Activated CD4-positive, alpha-beta T cell treated with anti-CD3 and anti-CD28 coated beads, Interleukin-10, Interleukin-2, amounts not matched to agents 100 ng/mL and 50 ng/mL, durations not matched to agents 16 hours and 8 hours (primary cell): Measurements from ENCODE around the gene PTPRN2.

Experiments used
- DNase-seq: peaks from one replicate; pipeline ENCODE4 v3.0.0-alpha.2; 2020

PTPRN2 gene

DNA sequence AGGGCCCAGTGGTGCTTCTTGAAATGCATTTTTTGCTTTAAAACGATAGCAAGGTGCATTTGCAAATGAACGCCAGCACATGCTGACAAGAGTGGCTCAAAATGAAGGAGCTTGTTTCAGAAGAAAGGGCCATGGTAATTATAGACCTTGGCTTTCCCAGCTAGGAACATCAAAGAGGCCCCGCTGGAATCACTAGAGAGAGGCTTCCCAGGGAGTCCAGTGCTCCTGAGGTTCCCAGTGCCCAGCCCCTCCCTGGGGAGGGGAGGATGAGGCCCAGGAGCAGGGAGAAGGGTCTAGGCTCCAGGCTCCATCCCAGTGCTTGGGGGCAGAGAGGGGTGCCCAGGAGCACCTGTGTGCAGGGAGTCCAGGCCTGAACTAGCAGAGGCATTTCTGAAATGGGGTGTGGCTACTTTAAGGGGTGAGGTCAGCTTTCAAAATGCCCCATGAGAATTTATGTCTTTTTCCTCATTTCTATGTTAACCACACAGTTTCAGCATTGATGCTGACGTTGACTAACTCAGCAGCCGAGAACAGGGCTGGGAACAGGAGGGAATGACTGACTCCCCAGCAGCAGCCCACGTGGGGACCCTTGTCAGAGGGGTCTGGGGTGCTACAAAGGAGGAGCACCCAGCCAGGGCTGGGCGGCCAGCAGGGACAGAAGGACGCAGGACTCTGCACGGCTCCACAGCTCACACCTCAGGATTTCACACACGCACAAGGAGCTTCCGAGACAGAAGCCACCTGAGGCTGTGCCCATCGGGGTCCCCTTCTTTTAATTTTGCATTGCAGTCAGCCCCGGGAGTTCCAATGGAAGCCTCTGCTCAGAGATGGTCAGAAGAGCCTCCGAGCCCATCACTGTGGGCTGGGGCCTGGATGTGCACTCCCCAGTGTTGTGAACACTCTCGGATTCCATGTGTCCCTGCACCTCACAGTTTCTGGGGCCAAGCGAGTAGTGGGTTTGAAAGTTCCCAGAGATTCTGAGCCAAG lies 570.2 kb downstream of the PTPRN2 start:
- no peak for DNase-seq

DNA sequence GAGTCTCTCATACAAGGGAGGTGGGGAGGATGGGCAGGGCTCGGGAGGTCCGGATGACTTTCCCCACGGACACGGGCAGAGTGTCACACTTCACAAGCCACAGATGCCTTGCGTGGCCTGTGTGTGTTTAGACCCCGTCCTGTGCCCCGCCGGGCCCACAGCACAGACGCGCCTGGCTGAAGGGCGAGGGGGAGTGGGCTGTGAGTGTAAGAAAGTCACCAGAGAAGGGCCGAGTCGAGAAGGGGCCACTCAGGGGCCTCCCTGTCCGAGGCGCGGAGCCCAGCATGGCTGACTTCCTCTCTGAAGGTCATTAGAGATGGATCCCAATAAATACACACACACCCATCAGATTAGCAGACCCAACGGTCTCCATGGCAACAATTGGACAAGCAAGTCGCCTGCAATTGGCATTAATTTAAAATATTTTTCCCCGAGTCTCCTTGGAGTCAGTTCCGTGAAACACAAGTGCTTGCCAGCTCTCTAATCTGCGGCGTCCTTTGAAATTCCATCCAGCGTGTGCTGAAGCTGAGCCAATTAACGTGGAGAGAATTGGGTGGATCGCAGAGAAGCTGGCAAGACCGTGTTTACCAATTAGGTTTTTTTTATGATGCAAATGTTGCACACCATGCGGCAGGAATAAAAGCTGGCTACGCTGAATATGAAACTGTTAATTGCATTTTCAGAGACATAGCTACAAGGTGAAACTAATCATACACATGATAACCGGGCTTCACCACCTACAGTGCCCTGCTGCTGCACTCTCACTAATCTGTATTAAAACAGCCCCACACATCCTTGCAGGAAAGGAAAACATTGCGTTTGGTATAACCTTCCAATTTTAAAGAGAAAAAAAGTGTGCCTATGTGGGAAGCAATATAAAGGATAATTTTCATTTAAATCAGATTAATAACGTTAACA lies 571.2 kb downstream of the PTPRN2 start:
- no peak for DNase-seq

DNA sequence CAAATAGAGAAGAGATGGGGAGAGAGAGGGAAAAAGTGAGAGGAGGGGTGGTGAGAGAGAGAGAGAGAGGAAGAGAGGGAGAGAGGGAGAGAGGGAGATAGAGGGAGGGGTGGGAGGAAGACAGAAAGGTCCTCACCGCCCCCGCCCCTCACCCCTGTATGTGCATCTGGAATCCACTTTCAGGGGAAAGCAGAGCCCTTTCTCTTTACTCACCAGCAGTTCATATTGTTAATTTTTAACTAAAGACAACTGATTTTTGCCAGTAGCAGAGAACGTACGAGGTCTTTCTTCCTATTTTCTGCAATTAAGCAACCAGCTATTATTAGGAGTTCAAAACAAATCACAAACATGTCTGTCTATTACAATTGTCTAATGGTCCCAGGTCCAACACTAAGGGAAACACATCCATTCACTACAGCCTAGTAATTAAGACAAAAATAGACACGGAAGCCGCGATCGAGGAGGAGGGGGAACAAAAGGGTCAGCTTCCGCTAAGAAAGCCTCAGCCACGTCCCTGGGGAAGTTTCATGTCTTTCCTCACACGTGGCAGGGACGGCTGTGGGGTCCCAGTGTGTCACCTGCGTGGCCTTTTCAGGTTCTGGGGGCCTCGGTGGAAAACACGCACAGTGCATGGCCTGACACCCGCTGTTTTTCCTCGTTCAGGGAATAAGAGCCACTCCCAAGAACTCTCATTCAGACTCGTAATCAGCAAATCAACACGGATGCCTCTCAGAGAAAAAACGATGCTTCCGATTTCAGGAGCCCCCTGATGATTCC lies 572.0 kb downstream of the PTPRN2 start:
- no peak for DNase-seq

DNA sequence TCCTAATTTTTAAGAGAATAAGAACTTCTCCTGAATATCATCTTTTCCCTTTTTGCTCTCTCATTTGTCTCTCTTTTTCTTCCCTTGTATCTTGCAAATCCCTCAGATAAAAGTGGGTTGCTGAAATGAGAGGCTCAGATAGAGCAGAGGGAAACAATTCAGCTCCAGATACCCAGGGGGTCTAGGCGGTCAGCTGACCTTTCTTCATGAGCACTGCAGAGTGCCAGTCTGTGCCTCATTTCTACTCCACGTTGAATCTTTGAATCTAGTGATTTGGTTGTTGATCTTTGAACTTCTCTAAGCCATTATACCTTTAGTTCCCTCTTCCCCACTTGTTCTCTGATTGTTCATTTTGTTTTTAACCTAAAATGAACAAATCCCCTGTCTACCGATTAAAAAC lies 572.6 kb downstream of the PTPRN2 start:
- DNase-seq = no peak

DNA sequence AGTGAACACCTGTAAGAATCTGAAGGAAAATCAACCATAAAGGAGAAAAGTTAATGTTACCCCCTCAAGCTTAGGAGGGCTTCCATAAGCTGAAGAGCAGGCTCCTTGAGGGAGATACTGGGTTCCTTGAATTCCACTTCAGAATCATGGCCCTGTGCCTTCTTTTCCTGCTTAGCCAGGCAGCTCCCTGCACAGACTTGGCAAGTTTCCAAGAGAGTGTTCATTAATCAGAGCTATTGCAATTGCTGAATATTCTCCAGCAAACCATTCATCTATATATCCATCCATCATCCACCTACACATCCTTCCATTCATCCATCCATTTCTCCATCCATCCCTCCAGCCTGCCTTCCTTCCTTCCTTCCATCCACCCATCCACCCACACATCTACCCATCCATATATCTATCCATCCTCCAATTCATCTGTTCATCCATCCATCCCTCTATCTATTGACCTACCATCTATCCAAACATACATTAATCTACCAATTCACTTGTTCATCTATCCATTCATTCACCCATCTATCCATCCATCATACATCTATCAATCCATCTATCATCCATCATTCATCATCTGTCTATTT lies 574.4 kb downstream of the PTPRN2 start:
- no peak for DNase-seq

DNA sequence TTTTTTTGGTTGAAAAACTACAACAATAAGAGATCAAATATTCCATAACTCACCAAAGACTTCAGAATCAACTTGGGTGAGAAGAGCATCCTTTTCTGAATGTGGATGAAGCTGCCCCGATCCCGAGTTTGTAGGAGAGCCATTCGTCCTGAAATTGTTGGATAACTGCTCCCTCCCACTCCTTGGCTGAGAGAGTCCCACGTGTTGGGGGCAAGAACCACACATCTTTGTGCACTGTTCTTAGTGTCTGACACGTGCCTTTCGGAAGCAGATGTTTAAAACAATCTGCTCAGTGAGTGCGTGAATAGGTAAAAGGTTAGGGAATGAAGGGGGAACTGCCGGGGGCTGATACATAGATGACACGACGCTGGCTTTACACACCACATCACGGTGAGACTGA lies 575.7 kb downstream of the PTPRN2 start:
- no peak for DNase-seq

DNA sequence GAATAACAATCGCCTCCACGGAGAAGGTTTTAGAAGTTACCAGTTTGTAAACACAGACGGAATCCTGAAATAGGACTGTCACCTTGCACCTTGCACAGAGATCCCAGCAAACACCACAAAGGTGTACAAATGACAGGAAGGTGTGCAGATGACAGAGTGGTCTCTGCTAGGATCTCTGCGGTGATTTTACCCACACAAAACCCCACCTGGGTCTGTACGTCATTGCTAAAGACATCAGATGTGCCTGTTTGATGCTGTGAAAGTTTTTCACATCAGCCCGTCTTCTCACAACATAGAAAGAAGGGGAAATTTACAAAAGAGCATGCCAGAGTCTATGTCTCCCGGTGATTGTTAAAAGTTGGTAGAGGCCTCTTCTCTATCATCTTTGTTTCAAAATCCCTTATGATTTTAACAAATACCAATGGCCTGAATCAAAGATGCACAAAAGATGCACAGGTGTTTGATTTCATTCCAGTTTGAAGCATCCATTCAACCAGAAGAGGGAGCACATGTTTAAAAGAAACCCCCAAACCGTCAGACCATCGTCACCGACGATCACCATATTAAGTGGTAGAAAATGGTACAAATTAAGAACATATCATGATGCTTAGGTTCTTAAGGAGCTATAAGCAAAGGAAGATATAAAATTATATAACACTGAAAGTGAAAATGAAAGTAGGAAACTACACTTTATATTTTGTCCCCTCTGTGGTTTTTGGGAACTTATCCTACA lies 576.5 kb downstream of the PTPRN2 start:
- no peak for DNase-seq

DNA sequence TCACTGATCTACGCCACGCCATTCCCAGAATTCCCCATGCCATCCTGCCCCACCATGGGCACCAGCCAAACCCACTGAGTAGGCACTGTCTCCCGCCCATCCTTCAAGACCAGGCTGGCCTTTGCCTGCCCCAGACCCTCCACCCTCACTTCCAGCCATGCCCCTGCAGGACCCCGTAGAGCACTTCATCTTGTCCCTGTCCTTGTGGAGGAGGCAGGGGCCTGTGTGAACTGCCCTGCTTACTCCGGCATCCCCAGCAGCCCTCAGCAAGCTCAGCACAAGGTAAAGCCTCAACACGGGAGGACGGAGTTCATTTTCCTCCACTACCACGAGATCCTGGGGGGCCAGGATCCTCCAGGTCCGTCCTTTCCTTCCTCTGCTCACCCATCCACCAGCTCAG lies 577.7 kb downstream of the PTPRN2 start:
- DNase-seq = no peak

DNA sequence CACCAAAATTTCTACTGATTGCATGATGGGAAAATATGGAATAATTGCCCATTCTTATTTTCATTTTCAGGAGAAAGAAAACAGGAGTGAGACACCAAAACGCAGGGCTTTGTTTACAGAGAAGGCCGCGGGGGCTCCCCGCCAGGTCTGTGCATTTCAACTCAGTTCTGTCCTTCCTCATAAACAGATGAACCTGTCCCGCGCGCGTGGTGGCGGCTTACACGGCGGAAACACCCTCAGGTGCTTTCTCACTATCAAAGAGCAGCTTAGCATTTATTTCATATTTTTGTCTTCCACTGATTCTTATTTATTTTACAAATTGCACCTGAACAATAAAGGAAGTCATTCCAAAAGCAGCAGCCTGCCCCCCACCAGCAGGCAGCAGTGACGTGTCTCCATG lies 579.4 kb downstream of the PTPRN2 start:
- DNase-seq = no peak

DNA sequence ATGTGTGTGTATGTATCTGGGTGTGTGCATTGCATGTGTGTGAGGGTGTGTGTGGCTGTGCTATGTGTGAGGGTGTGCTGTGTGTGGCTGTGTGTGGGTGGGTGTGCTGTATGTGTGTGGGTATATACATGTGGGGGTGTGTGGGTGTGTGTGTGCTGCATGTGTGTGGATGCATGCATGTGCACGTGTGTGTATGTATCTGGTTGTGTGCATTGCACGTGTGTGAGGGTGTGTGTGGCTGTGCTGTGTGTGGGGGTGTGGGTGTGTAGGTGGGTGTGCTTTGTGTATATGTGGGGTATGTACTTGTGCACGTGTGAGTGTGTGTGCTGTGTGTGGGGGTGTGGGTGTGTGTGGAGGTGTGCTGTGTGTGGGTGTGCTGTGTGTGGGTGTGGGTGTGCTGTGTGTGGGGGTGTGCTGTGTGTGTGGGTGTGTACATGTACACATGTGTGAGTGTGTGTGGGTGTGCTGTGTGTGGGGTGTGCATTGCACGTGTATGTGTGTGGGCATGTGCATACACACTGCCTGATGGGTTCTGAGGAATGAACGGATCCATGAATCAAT lies 579.8 kb downstream of the PTPRN2 start:
- no peak for DNase-seq

DNA sequence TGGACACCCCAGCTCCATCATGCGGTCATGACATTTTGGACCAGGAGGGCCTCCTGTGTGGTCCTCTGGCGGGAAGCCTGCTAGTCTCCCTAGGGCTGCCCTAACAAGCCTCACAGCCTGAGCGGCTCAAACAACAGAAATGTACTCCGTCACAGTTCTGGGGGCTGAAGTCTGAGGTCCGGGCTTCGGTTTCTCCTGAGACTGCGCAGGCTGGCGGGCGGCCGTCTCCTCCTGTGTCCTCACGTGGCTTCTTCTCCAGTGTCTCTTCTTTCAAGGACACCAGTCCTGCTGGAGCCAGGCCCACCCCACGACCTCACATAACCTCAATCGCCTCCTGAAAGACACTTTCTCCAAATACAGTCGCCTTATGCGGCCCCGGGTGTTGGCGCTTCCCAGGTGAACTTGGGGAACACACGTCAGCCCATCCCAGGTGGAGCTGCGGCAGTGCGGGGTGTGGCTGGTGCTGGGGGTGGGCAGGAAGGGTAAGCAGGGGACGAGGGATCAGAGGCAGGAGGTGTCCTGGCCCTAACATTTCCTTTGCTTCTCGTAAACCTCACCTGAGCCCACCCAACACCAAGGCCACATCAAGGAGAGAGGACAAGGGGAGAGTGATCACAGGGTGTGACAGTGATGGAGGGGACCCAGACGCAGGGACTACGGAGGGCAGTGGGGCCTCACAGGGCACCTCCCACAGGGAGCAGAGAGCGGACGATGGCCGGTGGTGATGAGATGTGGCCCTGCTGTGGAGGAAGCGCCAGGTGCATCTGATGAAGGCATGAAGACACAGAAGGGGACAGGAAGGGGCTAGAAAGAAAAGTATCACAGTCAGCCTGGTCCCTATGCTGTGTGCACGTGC lies 580.6 kb downstream of the PTPRN2 start:
- no peak for DNase-seq

DNA sequence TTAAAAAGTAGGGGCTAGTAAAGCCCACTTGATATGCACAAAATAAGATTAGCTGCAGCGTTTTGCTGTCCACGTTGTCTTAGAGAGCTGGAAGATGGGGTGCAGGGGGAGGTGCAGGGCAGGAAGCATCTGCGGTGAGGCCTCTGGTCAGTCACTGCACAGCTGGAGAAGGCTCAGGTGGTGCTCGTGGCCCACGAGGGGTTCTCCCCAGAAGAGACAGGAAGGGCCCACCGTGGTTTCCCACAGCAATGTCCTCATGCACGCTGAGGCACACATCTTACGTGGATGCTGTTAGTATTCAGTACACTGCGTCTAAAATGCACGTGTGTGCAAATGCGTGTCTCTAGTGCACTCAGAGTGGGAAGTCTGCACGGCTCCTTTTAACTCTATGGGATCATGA lies 582.1 kb downstream of the PTPRN2 start:
- no peak for DNase-seq

DNA sequence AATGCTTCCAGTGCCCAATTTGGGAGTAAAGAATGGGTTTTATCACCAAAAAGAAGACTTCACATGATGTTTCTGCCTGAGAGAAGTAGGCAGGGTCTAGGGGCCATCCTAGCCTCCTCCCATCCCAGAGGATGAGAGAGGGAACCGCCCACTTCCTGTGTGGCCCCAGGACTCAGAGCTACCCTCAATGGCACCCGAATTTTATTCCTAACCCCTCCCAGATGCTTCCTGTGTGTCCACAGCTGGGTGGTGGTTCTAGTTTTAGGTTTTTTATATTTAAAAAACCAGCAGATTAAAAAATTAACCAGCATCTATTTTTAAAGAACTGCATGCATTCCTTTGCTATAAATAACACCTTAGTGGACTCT lies 583.5 kb downstream of the PTPRN2 start:
- DNase-seq = no peak

DNA sequence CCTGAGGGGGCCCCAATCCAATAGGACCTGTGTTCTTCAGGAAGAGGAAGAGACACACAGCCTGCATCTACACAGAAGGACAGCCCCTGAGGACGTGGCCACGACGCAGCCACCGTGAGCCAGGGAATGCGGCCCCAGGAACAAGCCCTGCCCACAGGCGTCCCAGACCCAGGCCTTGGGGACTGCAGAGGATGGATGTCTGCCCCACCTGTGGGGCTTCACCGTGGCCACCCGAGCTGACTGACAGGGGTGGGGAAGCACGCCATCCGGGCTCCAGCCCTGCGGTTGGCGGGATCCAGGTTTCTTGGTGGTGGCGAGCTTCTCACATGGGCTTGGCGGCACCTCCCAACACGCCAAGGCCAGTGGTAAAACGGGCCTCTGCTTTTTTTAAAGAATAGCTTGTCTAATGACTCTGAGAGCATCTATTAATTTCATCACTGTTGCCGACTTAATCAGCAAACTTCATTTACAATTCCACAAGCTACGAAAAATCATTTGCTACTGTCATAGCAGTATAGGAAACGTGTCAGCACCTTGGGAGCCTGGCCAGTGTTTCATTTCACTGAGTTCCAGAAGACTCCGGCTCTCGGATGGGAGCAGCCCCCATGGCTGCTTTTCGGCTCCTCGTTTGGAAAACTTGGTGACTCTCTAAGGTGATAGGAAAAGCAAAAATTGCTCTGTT lies 584.0 kb downstream of the PTPRN2 start:
- DNase-seq = no peak

DNA sequence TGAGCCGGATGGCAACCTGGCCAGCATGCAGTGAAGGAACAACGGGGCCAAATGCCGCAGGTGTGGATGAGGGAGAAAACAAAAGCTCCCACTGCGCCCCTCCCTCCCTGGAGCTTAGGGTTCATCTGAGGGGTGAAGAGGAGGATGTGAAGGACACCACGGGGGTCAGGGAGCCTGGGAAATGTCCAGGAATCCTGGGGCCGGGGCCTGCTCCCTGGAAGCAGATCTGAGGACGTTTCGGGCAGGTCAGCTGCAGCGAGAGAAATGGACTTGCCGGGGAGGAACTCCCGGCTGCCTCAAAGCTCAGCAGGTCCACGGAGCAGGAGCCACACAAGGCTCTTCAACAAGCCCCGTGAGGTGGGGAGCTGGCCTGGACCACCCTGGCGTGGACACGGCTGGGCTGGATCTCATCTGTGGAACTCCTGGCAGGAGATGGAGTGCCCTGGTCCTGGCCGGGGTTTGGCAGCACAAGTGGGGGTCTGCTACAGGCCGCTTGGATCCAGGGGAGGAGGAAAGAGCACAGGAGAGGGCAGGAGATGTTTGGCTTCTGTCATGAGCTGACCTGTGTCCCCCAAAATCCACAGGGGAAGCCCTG lies 585.0 kb downstream of the PTPRN2 start:
- no peak for DNase-seq

DNA sequence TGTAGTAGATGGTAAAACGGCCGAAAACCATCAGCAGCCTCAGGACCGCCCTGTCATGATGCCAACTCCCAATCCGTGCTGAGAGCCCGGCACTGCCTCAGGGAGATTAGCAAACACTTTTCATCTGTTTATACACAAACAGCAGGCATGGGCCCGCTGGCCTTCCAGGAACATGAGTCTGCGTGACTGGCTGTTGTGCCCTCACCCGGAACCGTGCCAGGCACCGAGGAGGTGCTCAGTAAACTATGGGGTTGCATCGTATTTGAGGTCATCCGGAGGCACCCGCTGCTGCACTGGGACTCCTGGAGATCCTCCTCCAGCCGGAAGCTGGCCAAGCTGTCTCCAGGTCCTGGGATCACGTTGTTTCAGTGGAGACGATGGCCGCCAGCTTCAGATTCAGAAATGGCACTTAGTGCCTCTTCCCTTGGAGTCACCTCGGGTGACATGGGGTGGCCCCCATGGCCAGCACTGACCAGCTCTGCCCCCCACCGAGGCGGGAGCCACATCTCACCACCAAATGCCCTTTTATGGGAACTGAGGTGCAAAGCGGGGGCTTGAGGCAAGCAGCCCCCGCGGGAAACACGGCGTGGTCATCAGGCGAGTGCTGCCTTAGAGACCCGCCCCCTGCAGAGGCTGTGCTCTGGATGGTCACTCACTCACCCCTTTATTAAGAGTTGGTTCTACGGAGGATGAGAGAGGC lies 585.9 kb downstream of the PTPRN2 start:
- DNase-seq = no peak

DNA sequence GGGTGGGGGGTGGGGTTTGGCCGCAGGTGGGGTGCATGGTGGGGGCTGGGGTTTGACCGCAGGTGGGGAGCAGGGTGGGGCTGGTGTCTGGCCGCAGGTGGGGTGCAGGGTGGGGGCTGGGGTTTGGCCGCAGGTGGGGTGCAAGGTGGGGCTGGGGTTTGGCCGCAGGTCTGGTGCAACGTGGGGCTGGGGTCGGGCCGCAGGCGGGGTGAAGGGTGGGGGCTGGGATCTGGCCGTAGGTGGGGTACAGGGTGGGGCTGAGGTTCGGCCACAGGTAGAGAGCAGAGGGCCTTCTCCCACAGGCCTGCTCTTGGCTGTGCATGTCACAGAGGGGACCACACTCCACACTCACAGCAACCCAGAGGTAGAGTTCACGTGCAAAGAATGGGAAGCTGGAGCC lies 586.6 kb downstream of the PTPRN2 start:
- DNase-seq = no peak

DNA sequence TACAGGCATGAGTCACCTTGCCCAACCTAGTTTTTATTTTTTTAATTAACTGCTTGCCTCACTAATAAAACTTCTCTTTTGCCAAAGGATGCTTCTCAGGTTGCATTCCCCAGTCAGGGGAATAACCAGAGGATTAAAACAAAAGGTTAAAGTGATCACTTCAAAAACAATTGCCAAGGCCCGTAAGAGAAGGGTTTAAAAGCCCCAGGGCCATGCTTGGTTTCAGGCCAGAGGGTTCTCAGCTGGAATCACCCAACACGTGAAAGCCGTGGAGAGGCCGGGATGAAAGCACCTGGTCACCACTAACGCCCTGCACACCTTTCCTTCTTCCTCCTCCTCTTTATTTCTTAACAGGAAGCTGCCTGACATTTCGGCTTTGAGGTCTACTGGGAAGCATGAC lies 587.5 kb downstream of the PTPRN2 start:
- DNase-seq = no peak
